ENCODE results near the gene MYL4.

DNA sequence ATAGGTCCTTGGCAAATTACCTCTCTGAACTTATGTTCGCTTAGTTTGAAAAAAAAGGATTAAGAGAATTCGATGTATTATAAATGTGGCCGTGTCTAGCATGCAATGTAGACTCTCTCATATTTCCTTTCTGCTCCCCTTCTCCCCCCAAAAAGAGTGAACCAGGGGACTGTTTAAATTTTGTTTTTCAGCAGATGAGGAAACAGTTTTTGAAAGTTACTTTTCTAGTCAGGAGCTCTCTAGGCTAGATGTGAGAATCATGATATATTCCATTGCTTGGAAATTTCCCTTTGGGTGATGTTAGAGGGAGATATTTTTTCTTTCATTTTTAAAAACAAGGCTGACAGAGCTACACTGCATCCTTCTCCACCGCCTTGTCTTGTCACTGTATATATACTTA lies 18.9 kb upstream of the MYL4 start:
- TF ChIP-seq ELF4 (IDR thresholded peaks at IDR 0.05) (no peak), NFRKB (IDR thresholded peaks at IDR 0.05) (no peak), SUZ12 (IDR thresholded peaks at IDR 0.05) (no peak), BHLHE40 (IDR thresholded peaks at IDR 0.05; ENCODE audit: borderline replicate concordance) (no peak), ARNT (IDR thresholded peaks at IDR 0.05) (no peak), ZNF384 (IDR thresholded peaks at IDR 0.05) (no peak), SP1 (IDR thresholded peaks at IDR 0.05) (no peak), TARDBP (IDR thresholded peaks at IDR 0.05) (no peak)

Measured in HEK293T (cell line).